B cell (primary cell): Measurements from ENCODE around the gene TUBGCP2.

ENCODE experiments used
- CTCF ChIP-seq: fragments of 200-600 bp; IDR thresholded peaks from one replicate; pipeline ENCODE4 v1.8.0; 2022; ENCODE audit warnings: antibody characterized with exemption, mild to moderate bottlenecking
- EZH2 ChIP-seq: IDR thresholded peaks from 2 replicates; pipeline ENCODE4 v1.6.1; 2012; ENCODE audit warnings: borderline replicate concordance, low read depth, mild to moderate bottlenecking, moderate library complexity, low read length; ENCODE audit not compliant: insufficient read depth, poor library complexity, severe bottlenecking

- no peak for TF ChIP-seq CTCF
- no peak for TF ChIP-seq EZH2
Observed at GRCh38 chr10:133254421-133255120, 54.1 kb downstream of the TUBGCP2 start.
